NOMO-1 treated with DMSO at 0.1 percent for 48 hours (cell line): ENCODE data around the gene PPM1H.
"Not testable (repeated sequence)": the region's sequence is repeated elsewhere in the genome, so short reads cannot be mapped to it uniquely, and the experiment has no call there.

Experiments
- DNase-seq: peaks from one replicate; lab custom pipeline; 2025; ENCODE audit not compliant: unreplicated experiment; lab: John Stamatoyannopoulos, UW

PPM1H gene

DNA sequence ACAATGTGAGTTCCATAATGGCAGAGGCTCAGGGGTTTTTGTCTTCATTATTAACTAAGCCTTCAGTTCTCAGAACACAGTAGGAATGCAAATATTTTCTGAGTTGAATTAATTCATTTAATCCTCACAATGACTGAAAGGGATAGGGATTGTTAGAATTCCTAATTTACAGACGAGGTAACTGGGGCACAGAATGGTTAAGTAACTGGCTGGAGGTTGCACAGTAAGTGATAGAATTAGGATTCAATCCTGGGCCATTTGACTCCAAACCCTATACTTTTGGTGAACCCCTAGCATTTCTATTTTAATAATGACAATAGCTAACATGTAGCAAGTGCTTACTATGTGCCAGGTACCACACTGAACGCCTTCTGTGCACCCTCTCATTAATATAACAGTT, 163.1 kb downstream of the PPM1H start:
- DNase-seq = no peak

DNA sequence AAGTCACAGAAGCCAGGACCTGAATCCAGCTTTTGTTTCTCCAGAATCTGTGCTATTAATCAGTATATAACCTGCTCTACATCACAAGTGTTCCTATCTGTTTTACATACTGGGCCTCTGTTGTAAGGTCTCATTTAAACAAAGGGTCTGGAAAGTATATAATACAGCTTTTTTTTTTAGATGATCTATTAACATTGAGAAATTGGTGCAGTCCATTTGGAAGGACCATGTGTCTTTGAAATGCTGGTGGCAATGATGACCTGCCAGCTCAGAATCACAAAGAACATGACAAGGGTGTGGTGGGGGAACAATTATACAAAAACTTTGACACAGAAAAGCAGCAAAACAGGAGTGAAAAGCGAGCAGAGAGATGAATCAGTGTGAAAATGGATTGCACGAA, 164.6 kb downstream of the PPM1H start:
- DNase-seq = no peak

DNA sequence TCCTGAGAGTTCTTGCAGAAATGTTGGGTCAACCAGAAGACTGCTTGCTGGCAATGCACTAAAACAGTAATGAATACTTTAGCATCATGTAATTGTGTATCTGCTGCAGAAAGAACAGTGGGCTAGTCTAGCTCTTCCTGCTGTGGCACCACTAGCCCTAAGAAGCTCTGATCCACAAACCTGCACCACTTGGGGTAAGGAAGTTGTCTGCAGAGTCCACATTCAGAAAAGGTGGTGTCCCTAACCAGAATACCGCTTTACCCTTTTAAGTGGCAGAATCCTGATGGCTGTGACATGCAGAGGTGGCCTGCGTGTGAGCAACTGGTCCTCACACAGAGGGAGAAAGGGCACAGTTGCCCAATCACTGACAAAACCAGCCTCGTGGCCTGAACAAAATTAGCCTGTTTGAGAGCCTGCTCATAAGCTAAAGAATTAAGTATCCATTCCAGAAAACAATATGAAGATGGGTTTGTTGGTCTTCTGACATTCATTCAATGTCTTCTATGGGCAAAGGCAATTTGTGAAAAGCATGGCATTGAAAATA, 165.8 kb downstream of the PPM1H start:
- no peak for DNase-seq

DNA sequence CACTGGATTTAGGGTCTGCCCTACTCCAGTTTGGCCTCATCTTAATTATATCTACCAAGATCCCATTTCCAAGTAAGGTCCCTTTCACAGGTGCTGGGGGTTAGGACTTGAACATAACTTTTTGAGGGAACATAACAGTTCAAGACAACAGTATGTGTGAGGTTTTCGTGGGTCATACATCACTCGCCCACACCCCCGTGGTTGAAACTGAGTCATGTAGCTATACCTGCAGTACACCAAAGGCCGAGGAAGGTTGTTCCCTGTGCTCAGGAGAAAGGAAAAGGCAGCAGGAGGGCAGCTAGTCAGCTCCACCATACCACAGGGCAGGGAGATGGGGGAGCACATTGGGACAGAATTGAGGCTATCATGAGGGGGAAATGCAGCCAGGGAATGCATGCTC, 167.0 kb downstream of the PPM1H start:
- DNase-seq = no peak

DNA sequence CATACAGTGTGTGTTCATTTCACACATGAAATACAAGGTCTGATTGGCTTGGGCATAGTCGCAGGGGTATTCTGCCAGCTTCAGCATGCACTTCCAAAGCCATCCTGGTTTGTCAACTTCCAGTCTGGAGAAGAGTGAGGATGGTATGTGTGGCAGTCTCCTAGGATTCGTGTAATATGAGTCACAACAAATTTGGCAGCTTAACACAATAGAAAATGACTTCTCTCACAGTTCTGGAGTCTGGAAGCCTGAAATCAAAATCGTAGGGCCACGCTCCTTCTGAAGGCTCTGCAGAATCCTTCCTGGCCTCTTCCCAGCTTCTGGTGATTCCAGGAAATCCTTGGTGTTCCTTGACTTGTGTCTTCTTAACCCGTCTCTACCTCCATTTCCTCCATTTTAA, 167.5 kb downstream of the PPM1H start:
- DNase-seq = no peak

DNA sequence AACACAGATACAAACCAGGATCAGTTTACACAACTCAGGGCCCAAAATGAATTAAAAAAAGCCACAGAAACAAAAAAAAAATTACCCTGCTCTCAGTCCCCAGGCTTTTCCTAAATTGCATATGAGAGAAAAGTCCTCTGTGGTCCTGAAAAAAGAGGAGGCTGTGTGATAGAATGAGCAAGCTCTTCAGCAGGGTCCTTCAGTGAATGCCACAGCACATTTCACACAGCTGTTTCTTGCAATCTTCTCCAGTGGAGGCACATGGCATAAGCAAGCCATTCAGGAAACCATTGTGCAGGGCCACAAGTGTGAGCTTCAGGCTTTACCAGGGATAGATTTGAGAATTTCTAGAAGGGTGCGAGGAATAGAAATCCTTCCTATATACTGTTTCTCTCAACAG, 168.5 kb downstream of the PPM1H start:
- no peak for DNase-seq

DNA sequence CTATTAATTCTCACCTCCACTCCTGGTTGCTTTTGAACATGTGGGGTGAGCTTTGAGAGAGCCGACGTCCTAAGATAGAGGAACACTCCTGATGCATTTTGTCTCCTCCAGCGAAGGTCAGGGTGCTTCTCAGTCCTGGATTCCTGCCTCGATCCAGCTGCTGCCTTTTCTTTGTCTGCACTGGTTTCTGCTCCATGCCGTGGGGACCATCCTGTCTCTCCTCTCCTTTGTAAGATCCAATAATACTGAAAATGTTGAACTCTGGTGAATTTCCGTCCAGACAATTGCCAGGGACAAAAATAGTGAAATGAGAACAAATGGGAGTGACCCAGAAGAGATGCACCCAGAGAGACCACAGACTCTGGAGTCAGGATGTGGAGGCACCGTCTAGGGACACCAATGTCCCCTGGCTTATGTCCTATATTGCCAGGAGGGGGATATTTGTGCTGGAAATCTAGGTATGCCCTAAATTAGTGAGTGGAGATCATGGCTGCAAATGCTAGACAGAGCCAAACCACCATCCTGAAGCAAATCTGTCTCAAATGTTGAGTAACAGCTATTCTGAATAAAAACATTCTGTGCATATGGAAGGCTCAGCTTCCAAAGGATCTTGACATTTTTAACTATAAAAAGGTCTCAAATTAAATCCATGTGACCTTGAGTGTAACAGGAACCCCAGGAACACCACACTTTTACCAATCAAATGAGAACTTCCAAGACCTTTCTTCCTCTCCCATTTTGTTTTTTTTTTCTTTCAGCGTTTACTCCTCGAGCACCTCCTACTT, 170.9 kb downstream of the PPM1H start:
- no peak for DNase-seq

DNA sequence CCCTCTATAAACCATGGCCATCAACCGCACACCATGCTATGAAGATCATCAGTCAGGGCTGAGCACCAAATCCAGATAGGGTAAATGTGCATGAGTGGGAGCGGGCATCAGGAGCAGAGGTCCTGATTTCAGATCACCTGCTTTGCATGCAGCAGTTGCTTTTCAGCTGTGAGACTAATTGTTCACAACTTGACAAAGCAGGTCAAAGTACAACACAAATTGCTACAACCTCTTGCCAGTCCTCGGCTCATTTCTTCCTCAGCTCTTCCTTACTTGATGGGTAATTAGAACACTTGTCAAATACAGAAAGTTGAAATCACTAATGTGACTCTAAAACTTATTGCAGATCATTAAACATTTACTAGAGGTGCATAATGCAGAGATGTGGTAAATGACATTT, 171.6 kb downstream of the PPM1H start:
- no peak for DNase-seq

DNA sequence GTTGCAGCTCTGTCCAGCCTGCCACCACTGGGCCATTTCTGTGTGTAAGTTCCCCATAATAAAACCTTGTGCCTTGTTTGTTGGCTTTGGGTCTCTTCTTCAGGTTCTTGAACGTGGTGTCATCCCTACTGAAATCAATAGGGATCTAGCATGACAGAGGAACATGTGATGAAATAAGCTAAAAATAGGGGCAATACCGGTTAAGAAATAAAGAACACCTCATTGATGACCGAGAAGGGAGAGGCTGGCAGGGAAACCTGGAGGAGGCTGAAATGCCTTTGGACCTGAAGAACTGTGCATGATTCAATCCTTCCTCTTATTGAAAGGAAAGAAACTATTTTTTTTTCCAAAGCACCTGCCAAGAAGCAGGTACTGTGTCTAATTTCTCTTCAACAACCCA, 172.3 kb downstream of the PPM1H start:
- no peak for DNase-seq

DNA sequence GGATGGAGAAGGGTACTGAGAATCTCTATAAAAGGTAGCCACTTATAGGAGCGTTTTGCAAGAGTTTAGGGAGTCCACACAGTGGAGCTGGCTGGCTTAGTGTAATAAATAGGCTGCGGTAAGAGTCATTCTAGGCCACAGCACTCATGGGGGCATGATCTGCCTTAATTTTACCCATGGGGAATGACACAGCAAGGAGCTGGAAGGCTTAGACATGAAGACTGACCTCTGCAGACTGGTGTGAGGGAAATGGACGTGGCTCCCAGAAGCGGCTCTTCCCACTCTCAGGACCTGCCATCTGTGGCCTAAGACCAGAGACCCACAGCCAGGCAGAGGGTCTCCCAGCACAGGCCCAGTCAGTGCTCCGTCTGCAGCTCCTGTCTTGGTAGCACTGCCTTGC, 173.3 kb downstream of the PPM1H start:
- DNase-seq = no peak

DNA sequence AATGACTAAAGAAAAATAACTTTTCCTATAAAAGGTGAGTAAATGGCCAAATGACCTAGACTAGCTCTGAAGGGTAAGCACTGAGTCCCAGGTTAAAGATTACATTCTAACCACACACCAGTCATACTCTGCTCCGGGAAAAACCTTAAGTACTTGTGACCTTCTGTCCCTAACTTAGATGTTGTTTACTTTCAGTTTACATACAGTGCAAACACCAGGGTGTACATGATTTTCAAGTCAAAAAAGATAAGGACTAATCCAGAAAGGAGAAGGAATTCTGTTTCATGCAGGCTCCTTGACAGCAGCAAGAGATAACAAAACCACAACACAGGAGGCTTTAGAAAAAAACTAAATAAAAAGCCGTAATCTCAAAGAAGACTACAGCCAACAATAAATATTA, 174.2 kb downstream of the PPM1H start:
- DNase-seq = no peak

DNA sequence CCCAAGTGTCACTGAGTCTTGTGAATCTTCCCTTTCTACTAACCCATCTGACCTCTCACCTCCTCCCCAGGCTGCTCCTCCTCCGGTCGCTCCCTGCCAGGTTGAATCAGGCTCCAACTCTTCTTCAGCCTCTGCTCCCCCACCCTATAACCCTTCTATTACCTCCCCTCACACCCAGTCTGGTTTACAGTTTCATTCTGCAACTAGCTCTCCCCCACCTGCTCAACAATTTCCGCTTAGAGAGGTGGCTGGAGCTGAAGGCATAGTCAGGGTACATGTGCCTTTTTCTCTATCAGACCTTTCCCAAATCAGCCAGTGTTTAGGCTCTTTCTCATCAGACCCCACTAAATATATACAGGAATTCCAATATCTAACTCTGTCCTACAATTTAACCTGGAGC, 174.6 kb downstream of the PPM1H start:
- DNase-seq = not testable (repeated sequence)

DNA sequence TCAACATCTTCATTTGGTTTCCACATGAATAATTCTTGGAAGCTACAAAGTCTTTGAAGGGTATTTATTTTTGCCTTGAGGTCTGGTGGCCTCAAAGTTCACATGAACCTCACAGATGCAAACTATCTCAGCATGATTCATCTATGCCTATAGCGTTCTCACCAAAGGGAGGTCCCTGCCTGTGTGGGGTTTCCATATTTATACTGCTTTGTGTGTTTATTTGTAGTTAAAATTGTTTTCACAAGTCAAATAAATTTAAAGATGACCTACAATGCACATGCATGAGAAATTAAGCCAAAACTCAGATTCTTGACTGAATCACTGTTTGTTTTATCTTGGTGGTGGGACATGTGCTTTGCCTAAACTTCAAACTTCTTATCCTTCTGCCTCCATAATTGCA, 176.7 kb downstream of the PPM1H start:
- DNase-seq = no peak

DNA sequence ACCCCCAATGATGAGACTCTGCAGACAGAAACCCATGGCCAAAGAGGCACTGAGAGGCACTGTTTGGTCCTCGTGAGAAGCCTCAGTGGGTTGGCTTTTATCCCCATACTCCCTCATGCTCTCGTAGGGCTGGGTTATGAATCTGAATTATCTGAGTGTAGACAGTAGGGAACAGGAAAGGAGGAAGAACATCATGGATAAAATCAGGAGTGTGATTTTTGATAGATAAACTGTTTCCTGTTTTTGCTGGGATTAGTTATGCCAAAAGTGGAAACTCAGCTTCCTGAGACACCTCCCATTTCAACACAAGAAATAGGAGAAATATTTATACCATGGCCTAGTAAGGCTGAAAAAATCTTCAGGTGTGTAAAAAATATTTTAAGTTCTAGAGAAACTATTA, 177.9 kb downstream of the PPM1H start:
- DNase-seq = no peak

DNA sequence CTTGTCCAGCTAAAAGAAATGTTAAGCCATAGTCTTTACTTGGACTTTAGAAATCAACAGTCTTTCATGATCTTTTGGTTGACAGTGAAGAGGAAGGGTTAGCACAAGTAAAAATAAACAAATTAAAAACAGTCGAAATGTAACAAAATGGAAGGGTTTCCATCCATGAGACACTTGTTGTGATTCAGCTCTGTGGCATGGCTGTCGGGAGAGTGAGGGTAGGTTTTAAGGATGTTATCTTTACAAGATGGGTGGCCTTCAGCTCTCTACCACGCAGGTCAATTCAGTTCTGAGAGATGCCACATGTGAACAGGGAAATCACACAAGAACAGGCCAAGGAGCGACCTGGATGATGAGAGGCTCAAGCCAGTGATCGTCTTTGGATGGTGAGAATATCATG, 180.2 kb downstream of the PPM1H start:
- no peak for DNase-seq

DNA sequence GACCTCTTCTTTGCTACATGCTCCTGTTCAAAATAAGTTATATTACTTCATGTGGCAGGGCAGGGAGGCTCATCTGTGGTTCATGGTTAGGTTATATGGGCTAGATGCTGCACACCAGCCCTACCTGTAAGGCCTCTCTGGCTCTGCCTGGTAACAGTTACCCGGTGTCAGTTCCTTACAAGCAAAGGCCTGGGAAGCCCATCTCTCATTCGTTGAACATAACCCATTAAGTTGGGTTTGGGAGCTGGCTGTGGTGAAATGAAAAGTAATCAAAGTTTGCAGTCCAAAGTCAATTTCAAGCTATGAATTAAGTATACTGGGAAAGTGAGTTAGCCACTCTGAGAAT, 183.2 kb downstream of the PPM1H start:
- no peak for DNase-seq

DNA sequence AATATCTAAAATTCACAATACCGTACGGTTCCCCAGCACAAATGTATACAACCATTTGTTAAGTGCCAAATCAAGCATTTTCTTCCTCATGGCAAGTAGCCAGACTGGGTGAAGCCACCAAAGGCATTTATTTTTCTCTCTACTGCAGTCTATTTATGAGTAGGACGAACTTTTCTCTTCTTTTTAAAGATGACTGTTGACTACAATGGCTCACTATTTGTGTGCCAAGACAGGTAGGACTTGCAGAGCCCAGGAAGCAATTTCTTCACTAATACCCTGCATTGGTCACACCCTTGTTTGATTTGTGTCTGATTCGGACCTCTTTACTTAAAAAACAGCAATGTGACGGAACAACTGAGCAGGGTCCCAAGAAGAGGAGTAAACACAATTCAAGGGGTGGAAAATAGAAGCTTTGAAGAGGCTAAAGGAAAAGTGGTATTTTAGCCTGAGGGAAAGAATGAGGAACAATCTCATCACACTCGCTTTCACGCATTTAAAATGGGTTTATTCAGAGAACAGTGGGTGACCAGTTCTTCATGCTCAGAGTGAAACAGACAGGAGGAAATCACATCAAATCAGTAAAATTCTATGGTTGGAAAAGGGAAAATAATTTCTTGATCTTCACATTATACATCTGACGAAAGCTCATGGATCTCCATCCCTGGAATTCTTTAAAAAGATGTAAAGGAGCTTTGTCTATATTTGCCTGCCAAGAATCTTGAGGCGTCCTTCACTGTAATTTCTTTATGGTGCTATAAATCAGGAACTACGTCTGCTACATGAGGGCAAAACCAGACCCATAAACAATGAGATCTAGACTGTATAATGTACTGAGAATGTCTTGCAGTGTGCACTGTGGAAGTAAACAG, 183.8 kb downstream of the PPM1H start:
- DNase-seq = no peak

DNA sequence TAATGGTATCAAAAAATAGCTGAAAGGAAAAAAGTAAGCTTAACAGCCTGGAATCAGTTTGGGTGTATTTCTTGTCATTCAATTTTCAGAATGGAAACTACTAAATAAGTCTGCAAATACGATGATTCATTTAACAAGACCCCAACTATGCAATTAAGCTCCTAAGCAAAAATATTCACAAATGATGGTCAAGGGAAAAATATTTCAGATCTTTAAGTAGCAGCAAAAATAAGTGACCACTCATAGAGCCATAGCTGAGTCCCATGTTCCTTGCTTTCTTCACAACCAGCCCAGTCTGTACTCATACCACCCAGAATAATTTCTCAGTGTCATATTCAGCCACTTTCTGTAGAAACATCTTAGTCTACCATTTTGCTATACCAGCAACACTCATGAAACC, 185.4 kb downstream of the PPM1H start:
- no peak for DNase-seq

DNA sequence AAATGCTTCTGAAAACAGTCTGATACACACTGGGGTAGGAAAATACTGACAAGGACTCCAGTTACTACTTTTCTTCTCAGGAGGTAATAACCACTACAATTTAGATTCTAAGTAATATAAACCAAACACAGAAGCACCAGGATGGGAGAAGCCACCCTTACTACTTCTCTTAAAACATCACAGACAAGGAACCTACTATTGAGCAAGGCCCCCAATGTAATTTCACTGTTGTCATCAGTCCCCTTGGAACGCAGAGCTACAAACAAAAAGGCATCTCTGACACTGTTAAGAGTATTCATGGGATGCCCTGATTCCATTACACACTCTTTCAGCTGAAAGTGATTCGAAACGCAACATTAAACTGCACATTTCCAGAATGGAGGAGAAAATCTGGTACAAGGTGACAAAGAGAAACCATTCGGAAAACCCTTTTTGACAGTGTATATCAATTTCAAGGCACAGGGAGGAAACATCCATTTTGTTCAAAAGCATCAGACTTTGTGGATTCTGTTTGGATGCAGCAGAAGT, 185.9 kb downstream of the PPM1H start:
- DNase-seq = no peak

DNA sequence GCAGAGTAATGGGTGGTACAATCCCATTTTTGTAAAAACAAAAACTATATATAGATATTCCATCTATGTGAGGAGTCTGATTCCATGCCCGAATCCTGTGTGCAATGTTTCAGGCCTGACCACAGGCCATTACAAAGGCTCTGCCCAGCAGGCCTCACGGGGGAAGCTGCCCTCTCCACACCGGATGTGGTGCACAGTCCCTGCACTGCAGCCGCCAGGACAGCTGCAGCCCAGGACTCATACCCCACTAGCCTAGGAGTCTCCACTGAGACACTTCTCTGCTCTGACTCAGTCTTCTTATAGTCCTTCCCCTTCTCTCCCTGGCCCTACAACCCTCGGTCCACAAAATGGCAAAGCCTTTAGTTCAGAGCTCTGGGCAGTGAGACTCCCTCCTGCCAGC, 190.4 kb downstream of the PPM1H start:
- DNase-seq = peak; percentile 79

DNA sequence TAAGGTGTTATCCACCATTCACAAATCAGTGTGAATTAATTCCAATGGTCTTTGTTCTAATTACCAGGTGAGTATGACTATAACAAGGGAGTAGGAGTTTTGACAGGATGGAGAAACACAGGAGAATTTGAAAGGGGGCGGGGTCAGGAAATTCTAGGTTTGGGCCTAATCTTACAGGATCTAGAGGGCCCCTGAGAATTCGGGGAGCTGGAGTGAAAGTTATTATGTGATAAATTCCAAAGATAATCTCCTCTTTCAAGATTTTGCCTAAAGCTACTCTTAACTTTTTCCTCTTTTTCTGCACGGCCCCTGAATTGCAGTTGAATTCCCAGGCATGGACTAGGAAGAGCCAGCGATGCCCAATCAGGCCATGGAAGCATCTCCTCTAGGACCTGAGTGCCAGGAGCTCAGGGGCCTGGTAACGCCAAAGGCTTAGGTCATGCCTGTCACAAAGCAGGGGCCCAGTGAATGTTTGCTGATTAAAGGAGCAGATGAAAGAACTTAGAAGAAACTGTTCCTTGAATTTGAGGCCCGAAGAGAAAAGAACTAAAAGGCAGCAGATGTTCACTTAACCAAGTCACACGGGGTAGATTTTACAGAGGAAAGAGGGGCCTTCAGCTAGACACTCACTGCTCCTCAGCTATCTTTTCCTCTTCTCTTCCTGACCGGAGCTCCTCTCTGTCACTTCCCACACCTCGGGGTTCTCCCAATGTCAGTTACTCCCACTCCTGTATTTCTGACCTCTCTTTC, 195.5 kb downstream of the PPM1H start:
- no peak for DNase-seq
